ENCODE measurements around the gene TPGS2.

Gene TPGS2

GRCh38 chr18:36813101-36813775 is 15.6 kb downstream of the TPGS2 start:
- Mint-ChIP-seq H3K36me3 (ENCODE audit: low read depth) (peaks cover 18% of the 10 kb centered on the region), H3K27me3 (ENCODE audit: low read depth) (no peaks in the 10 kb centered on the region), H3K4me1 (ENCODE audit: low read depth) (peaks cover 17% of the 10 kb centered on the region), H3K27ac (peak overlapping the region; percentile 5), H3K9me3 (no peaks in the 10 kb centered on the region), H3K4me3 (no peak overlapping the region)

GRCh38 chr18:36812678-36813077 is 16.1 kb downstream of the TPGS2 start:
- Mint-ChIP-seq H3K36me3 (ENCODE audit: low read depth) (peaks cover 15% of the 10 kb centered on the region), H3K4me3 (no peak overlapping the region), H3K4me1 (ENCODE audit: low read depth) (peaks cover 14% of the 10 kb centered on the region), H3K27ac (no peak overlapping the region), H3K9me3 (no peaks in the 10 kb centered on the region), H3K27me3 (ENCODE audit: low read depth) (no peaks in the 10 kb centered on the region)

- H3K27ac Mint-ChIP-seq, result no peak overlapping the region
- no peaks in the 10 kb centered on the region for H3K9me3 Mint-ChIP-seq
- no peak overlapping the region for H3K4me3 Mint-ChIP-seq
- peaks cover 16% of the 10 kb centered on the region for H3K4me1 Mint-ChIP-seq (ENCODE audit: low read depth)
- H3K27me3 Mint-ChIP-seq (ENCODE audit: low read depth), result no peaks in the 10 kb centered on the region
- H3K36me3 Mint-ChIP-seq (ENCODE audit: low read depth), result peaks cover 18% of the 10 kb centered on the region
Observed at GRCh38 chr18:36811955-36812354, 16.8 kb downstream of the TPGS2 start.

GRCh38 chr18:36811430-36811829 is 17.4 kb downstream of the TPGS2 start:
- H3K27me3 Mint-ChIP-seq (ENCODE audit: low read depth), result no peaks in the 10 kb centered on the region
- H3K4me1 Mint-ChIP-seq (ENCODE audit: low read depth), result peaks cover 14% of the 10 kb centered on the region
- H3K4me3 Mint-ChIP-seq, result no peak overlapping the region
- no peak overlapping the region for H3K27ac Mint-ChIP-seq
- no peaks in the 10 kb centered on the region for H3K9me3 Mint-ChIP-seq
- H3K36me3 Mint-ChIP-seq (ENCODE audit: low read depth), result peaks cover 20% of the 10 kb centered on the region

- Mint-ChIP-seq H3K27ac (no peak overlapping the region), H3K36me3 (ENCODE audit: low read depth) (peaks cover 31% of the 10 kb centered on the region), H3K27me3 (ENCODE audit: low read depth) (no peaks in the 10 kb centered on the region), H3K4me3 (no peak overlapping the region), H3K4me1 (ENCODE audit: low read depth) (peaks cover 14% of the 10 kb centered on the region), H3K9me3 (no peaks in the 10 kb centered on the region)
Observed at GRCh38 chr18:36809590-36810381, 19.0 kb downstream of the TPGS2 start.

GRCh38 chr18:36808681-36809080 is 20.1 kb downstream of the TPGS2 start:
- H3K9me3 Mint-ChIP-seq, result no peaks in the 10 kb centered on the region
- peaks cover 35% of the 10 kb centered on the region for H3K36me3 Mint-ChIP-seq (ENCODE audit: low read depth)
- H3K27me3 Mint-ChIP-seq (ENCODE audit: low read depth), result no peaks in the 10 kb centered on the region
- peaks cover 14% of the 10 kb centered on the region for H3K4me1 Mint-ChIP-seq (ENCODE audit: low read depth)
- no peak overlapping the region for H3K27ac Mint-ChIP-seq
- no peak overlapping the region for H3K4me3 Mint-ChIP-seq

- H3K36me3 Mint-ChIP-seq (ENCODE audit: low read depth), result peaks cover 49% of the 10 kb centered on the region
- H3K4me1 Mint-ChIP-seq (ENCODE audit: low read depth), result peaks cover 5% of the 10 kb centered on the region
- no peaks in the 10 kb centered on the region for H3K9me3 Mint-ChIP-seq
- no peak overlapping the region for H3K27ac Mint-ChIP-seq
- no peak overlapping the region for H3K4me3 Mint-ChIP-seq
- no peaks in the 10 kb centered on the region for H3K27me3 Mint-ChIP-seq (ENCODE audit: low read depth)
Observed at GRCh38 chr18:36805105-36805504, 23.7 kb downstream of the TPGS2 start.

GRCh38 chr18:36798738-36799473 is 29.9 kb downstream of the TPGS2 start:
- H3K4me1 Mint-ChIP-seq (ENCODE audit: low read depth), result no peaks in the 10 kb centered on the region
- no peaks in the 10 kb centered on the region for H3K9me3 Mint-ChIP-seq
- H3K4me3 Mint-ChIP-seq, result no peak overlapping the region
- peaks cover 59% of the 10 kb centered on the region for H3K36me3 Mint-ChIP-seq (ENCODE audit: low read depth)
- H3K27me3 Mint-ChIP-seq (ENCODE audit: low read depth), result no peaks in the 10 kb centered on the region
- no peak overlapping the region for H3K27ac Mint-ChIP-seq

- no peaks in the 10 kb centered on the region for H3K4me1 Mint-ChIP-seq (ENCODE audit: low read depth)
- H3K27ac Mint-ChIP-seq, result no peak overlapping the region
- H3K4me3 Mint-ChIP-seq, result no peak overlapping the region
- H3K9me3 Mint-ChIP-seq, result peaks cover 7% of the 10 kb centered on the region
- no peaks in the 10 kb centered on the region for H3K27me3 Mint-ChIP-seq (ENCODE audit: low read depth)
- peaks cover 51% of the 10 kb centered on the region for H3K36me3 Mint-ChIP-seq (ENCODE audit: low read depth)
Observed at GRCh38 chr18:36792634-36793283, 36.0 kb downstream of the TPGS2 start.

- H3K9me3 Mint-ChIP-seq, result peaks cover 7% of the 10 kb centered on the region
- no peak overlapping the region for H3K27ac Mint-ChIP-seq
- H3K36me3 Mint-ChIP-seq (ENCODE audit: low read depth), result peaks cover 28% of the 10 kb centered on the region
- H3K4me3 Mint-ChIP-seq, result no peak overlapping the region
- H3K4me1 Mint-ChIP-seq (ENCODE audit: low read depth), result no peaks in the 10 kb centered on the region
- no peaks in the 10 kb centered on the region for H3K27me3 Mint-ChIP-seq (ENCODE audit: low read depth)
Observed at GRCh38 chr18:36786686-36787085, 42.1 kb downstream of the TPGS2 start.

GRCh38 chr18:36783792-36784191 is 45.0 kb downstream of the TPGS2 start:
- no peak overlapping the region for H3K4me3 Mint-ChIP-seq
- no peak overlapping the region for H3K27ac Mint-ChIP-seq
- H3K4me1 Mint-ChIP-seq (ENCODE audit: low read depth), result no peaks in the 10 kb centered on the region
- no peaks in the 10 kb centered on the region for H3K27me3 Mint-ChIP-seq (ENCODE audit: low read depth)
- no peaks in the 10 kb centered on the region for H3K9me3 Mint-ChIP-seq
- H3K36me3 Mint-ChIP-seq (ENCODE audit: low read depth), result peaks cover 16% of the 10 kb centered on the region

GRCh38 chr18:36782710-36783109 is 46.1 kb downstream of the TPGS2 start:
- Mint-ChIP-seq H3K36me3 (ENCODE audit: low read depth) (peaks cover 16% of the 10 kb centered on the region), H3K27ac (no peak overlapping the region), H3K27me3 (ENCODE audit: low read depth) (no peaks in the 10 kb centered on the region), H3K4me3 (no peak overlapping the region), H3K4me1 (ENCODE audit: low read depth) (no peaks in the 10 kb centered on the region), H3K9me3 (no peaks in the 10 kb centered on the region)

GRCh38 chr18:36780748-36781147 is 48.1 kb downstream of the TPGS2 start:
- no peaks in the 10 kb centered on the region for H3K4me1 Mint-ChIP-seq (ENCODE audit: low read depth)
- H3K36me3 Mint-ChIP-seq (ENCODE audit: low read depth), result peaks cover 9% of the 10 kb centered on the region
- no peak overlapping the region for H3K4me3 Mint-ChIP-seq
- no peaks in the 10 kb centered on the region for H3K9me3 Mint-ChIP-seq
- no peaks in the 10 kb centered on the region for H3K27me3 Mint-ChIP-seq (ENCODE audit: low read depth)
- H3K27ac Mint-ChIP-seq, result no peak overlapping the region

- peaks cover 6% of the 10 kb centered on the region for H3K36me3 Mint-ChIP-seq (ENCODE audit: low read depth)
- no peak overlapping the region for H3K4me3 Mint-ChIP-seq
Observed at GRCh38 chr18:36777566-36777965, 51.2 kb downstream of the TPGS2 start.

More at GRCh38 chr18:36777566-36777965, 51.2 kb downstream of the TPGS2 start:
- H3K9me3 Mint-ChIP-seq, result no peaks in the 10 kb centered on the region
- H3K27me3 Mint-ChIP-seq (ENCODE audit: low read depth), result no peaks in the 10 kb centered on the region
- H3K27ac Mint-ChIP-seq, result no peak overlapping the region
- no peaks in the 10 kb centered on the region for H3K4me1 Mint-ChIP-seq (ENCODE audit: low read depth)
